Esophagus squamous epithelium (tissue), 4 donors: ENCODE data around the gene SYT14.

Experiments
- CTCF ChIP-seq, 6 experiments: fragments of 450-650 bp in 4 of 6; fragments of 200-600 bp in 2 of 6; sonication (generic) in 2 of 6; IDR thresholded peaks; one replicate each; pipeline ENCODE4 v1.5.1; 2016 to 2019; ENCODE audit warnings: antibody characterized with exemption in 6 of 6, mild to moderate bottlenecking in 4 of 6, moderate library complexity in 4 of 6
- POLR2A ChIP-seq, 4 donors: fragments of 450-650 bp; IDR thresholded peaks; one replicate each; pipeline ENCODE4 v1.6.1; 2017; ENCODE audit warnings: antibody characterized with exemption in 4 of 4, mild to moderate bottlenecking in 4 of 4, moderate library complexity in 3 of 4

- no peak for TF ChIP-seq CTCF (IDR thresholded peaks at IDR 0.05)
- no peak for TF ChIP-seq POLR2A (IDR thresholded peaks at IDR 0.05)
Measured at GRCh38 chr1:210022044-210022443, 84.0 kb downstream of the SYT14 start.
